SHP77 (cell line): ENCODE results near the gene FGF22.
A peak's percentile ranks its signal among the peaks of the same experiment; 100 is the strongest.
"Not testable (repeated sequence)": the region's sequence is repeated elsewhere in the genome, so short reads cannot be mapped to it uniquely, and the experiment has no call there.

Source experiments
- DNase-seq, 2 experiments: peaks; one replicate each; lab custom pipeline; 2025; lab: John Stamatoyannopoulos, UW

FGF22 gene

GRCh38 chr19:607301-608154 is 32.2 kb upstream of the FGF22 start:
- no peak for DNase-seq

- DNase-seq: no peak
Measured at GRCh38 chr19:608155-609003, 31.3 kb upstream of the FGF22 start.

GRCh38 chr19:609004-609346 is 30.7 kb upstream of the FGF22 start:
- peak in 1 of 2 experiments; percentile 59 for DNase-seq

GRCh38 chr19:610071-610800 is 29.4 kb upstream of the FGF22 start:
- peak; percentile 76 to 85 for DNase-seq

GRCh38 chr19:610801-611480 is 28.7 kb upstream of the FGF22 start:
- DNase-seq: peak in 1 of 2 experiments; percentile 40

GRCh38 chr19:611481-611868 is 28.2 kb upstream of the FGF22 start:
- no peak for DNase-seq

- no peak for DNase-seq
Measured at GRCh38 chr19:612941-613340, 26.7 kb upstream of the FGF22 start.

GRCh38 chr19:613732-614567 is 25.7 kb upstream of the FGF22 start:
- DNase-seq: no peak

GRCh38 chr19:615619-616018 is 24.1 kb upstream of the FGF22 start:
- DNase-seq: no peak

GRCh38 chr19:616062-616700 is 23.5 kb upstream of the FGF22 start:
- no peak for DNase-seq

- no peak for DNase-seq
Measured at GRCh38 chr19:616747-617526, 22.7 kb upstream of the FGF22 start.

- no peak for DNase-seq
Measured at GRCh38 chr19:617551-618246, 22.0 kb upstream of the FGF22 start.

- DNase-seq: no peak
Measured at GRCh38 chr19:618247-618619, 21.4 kb upstream of the FGF22 start.

- no peak for DNase-seq
Measured at GRCh38 chr19:618674-619285, 20.9 kb upstream of the FGF22 start.

GRCh38 chr19:619286-620002 is 20.2 kb upstream of the FGF22 start:
- DNase-seq: no peak

- no peak for DNase-seq
Measured at GRCh38 chr19:620166-620862, 19.4 kb upstream of the FGF22 start.

- DNase-seq: not testable (repeated sequence)
Measured at GRCh38 chr19:621191-621590, 18.5 kb upstream of the FGF22 start.
